ENCODE results near the gene GRIK3. TPM values are rescaled to one million over a fixed set of nuclear protein-coding genes. Genes with fewer than 3 reads are reported as not detected.

GRIK3 gene
- total and polyA plus RNA-seq, 4 donors = 0.68 to 1.6 TPM; not detected in 2

DNA sequence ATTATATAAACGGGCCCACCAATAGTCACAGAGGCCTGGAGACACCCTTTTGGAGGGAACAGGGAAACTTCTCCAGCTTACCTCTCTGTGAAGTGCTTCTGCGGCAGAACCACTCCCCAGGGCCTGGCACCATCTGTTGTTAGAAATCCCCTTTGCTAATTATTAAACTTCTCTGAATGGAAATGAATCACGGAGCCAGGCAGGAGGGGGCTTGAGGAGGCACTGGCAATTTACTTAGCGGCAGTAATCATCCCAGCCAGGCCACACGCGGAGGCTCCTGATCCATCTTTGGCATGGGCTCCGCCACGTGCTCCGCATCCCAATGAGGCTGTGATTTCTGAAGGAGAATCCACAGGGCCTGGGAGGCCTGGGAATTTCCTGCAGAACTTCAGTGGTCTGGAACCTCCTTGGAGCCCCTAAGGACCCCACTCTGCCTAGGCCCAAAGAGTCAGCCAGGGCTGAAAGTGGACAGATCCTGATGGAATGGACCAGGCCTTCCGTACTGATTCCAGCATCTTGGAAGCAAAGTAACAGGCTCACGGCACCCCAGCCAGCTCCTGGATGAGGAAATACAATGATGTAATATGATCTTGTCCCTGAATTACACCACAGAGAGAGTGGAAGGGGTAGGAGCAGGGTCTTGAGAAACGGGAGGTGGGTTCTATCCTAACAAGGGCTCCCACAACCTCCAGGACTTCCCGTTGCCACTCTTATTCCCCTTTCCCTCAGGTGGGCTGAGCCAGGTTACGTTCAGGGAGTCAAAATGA lies 62.3 kb downstream of the GRIK3 start:
- H3K27ac ChIP-seq (ENCODE audit: low read depth in 1 of 2, low read length in 2 of 2) = no peak overlapping the region
- H3K36me3 ChIP-seq (ENCODE audit: control insufficient read depth in 1 of 2, insufficient read depth in 2 of 2, low read length in 1 of 2) = no peaks in the 10 kb centered on the region
- no peaks in the 10 kb centered on the region for H3K4me1 ChIP-seq (ENCODE audit: control insufficient read depth in 1 of 2, insufficient read depth in 2 of 2, low read length in 2 of 2)
- DNase-seq (no peak), ATAC-seq (ENCODE audit: low FRiP score) (no peak)
- H3K9me3 ChIP-seq (ENCODE audit: control insufficient read depth, low read length) = no peaks in the 10 kb centered on the region
- H3K27me3 ChIP-seq (ENCODE audit: control insufficient read depth in 1 of 2, insufficient read depth in 2 of 2, low read length in 1 of 2) = no peaks in the 10 kb centered on the region
- 56 to 66% methylated on average over 14 of the region's 14 CpGs for WGBS, 2 donors
- H3K4me3 ChIP-seq (ENCODE audit: low read length in 2 of 2) = no peak overlapping the region
- intact Hi-C loops (cut with DNase I) = no loop called here

DNA sequence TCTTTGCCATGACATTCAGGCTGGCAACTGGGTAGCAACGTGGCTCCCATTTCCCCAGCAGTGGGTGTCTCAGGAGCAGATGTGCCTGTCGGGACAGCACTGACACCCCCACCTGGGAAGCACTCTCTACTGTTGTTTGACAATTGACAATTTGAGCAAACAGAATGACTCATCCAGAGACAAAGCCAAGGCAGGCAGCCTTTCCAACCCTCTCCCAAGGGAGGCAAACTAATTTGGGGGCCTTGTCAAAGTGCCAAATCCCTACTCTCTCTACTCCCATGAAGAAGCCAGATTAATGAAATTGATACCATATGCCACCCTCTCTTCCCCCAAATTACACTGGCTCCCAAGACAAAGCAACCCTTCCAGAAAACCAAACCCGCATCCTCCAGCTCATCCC lies 65.6 kb downstream of the GRIK3 start:
- Histone ChIP-seq H3K27me3 (ENCODE audit: control insufficient read depth in 1 of 2, insufficient read depth in 2 of 2, low read length in 1 of 2) (no peaks in the 10 kb centered on the region), H3K36me3 (ENCODE audit: control insufficient read depth in 1 of 2, insufficient read depth in 2 of 2, low read length in 1 of 2) (no peaks in the 10 kb centered on the region), H3K9me3 (ENCODE audit: control insufficient read depth, low read length) (no peaks in the 10 kb centered on the region), H3K27ac (ENCODE audit: low read depth in 1 of 2, low read length in 2 of 2) (no peak overlapping the region), H3K4me1 (ENCODE audit: control insufficient read depth in 1 of 2, insufficient read depth in 2 of 2, low read length in 2 of 2) (no peaks in the 10 kb centered on the region), H3K4me3 (ENCODE audit: low read length in 2 of 2) (no peak overlapping the region)
- no peak for DNase-seq
- ATAC-seq (ENCODE audit: low FRiP score) = no peak
- intact Hi-C loops (cut with DNase I) = no loop called here
- 55 to 56% methylated on average over 3 of the region's 3 CpGs for WGBS, 2 donors

DNA sequence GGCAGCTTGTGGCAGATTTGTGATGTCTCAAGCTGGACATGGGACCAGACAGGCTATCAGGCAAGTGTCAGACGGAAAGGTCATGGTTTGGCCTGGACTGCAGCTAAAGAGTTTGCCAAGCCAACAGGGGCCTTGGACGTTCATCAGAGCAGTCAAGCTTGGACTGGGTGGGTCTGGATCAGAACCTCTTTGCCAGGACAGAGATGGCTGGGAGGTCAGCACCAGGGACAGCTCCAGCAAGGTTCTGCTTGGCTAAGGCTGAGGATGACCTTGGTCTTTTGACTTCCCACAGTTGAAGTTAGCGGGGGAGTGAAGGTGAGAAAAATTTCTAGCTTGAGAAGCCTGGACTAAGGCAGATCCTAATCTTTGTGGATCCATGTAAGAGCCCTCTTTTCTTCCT lies 68.1 kb downstream of the GRIK3 start:
- no peak for DNase-seq
- H3K4me3 ChIP-seq (ENCODE audit: low read length in 2 of 2) = no peak overlapping the region
- intact Hi-C loops (cut with DNase I) = no loop called here
- WGBS, 2 donors = 31 to 45% methylated on average over 3 of the region's 3 CpGs
- H3K4me1 ChIP-seq (ENCODE audit: control insufficient read depth in 1 of 2, insufficient read depth in 2 of 2, low read length in 2 of 2) = no peaks in the 10 kb centered on the region
- no peaks in the 10 kb centered on the region for H3K36me3 ChIP-seq (ENCODE audit: control insufficient read depth in 1 of 2, insufficient read depth in 2 of 2, low read length in 1 of 2)
- H3K27me3 ChIP-seq (ENCODE audit: control insufficient read depth in 1 of 2, insufficient read depth in 2 of 2, low read length in 1 of 2) = no peaks in the 10 kb centered on the region
- no peak for ATAC-seq (ENCODE audit: low FRiP score)
- H3K9me3 ChIP-seq (ENCODE audit: control insufficient read depth, low read length) = no peaks in the 10 kb centered on the region
- no peak overlapping the region for H3K27ac ChIP-seq (ENCODE audit: low read depth in 1 of 2, low read length in 2 of 2)

DNA sequence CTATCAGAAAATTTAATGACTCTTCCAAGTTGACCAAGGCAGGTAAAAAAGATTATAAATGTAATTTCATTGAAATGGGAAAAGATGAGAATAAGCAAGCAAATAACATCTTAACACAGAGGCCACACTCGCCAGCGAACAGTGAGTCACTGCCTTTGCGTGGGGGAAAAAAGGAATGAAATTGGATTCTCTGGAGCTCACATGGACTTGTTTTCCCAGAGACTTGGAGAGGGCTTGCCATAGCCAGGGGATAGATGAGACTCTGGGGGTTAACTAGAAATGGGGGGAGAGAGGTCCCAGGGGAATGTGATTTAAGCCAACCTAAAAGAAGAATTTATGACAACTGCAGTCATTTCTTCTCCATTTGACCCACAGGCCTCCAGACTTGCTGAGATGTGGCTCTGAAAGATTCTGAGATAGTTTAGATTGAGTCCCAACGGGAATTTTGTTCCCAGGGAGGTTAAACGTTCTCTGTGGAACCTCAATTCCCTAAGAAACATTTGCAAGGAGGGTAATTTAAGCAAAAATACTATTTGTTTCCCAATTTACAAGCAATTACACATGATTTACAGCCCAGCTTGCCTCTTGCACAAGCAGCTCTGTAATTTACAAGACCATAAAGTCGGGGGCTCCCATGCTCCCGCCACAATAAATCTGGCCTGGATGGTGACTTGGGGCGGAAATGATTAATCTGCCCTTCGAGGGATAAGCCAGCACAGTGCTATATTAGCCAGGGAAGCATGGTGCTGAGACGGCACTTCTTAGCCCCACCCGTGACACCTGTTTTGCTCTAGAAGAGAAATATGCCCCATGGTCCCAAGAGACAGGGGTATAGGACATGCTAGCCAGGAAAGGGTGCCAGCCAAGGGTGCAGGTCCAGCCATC lies 68.8 kb downstream of the GRIK3 start:
- ATAC-seq (ENCODE audit: low FRiP score) = no peak
- DNase-seq = no peak
- intact Hi-C loops (cut with DNase I) = no loop called here
- Histone ChIP-seq H3K4me1 (ENCODE audit: control insufficient read depth in 1 of 2, insufficient read depth in 2 of 2, low read length in 2 of 2) (no peaks in the 10 kb centered on the region), H3K27me3 (ENCODE audit: control insufficient read depth in 1 of 2, insufficient read depth in 2 of 2, low read length in 1 of 2) (no peaks in the 10 kb centered on the region), H3K27ac (ENCODE audit: low read depth in 1 of 2, low read length in 2 of 2) (no peak overlapping the region), H3K36me3 (ENCODE audit: control insufficient read depth in 1 of 2, insufficient read depth in 2 of 2, low read length in 1 of 2) (no peaks in the 10 kb centered on the region), H3K4me3 (ENCODE audit: low read length in 2 of 2) (no peak overlapping the region), H3K9me3 (ENCODE audit: control insufficient read depth, low read length) (no peaks in the 10 kb centered on the region)
- 31 to 33% methylated on average over 11 of the region's 11 CpGs for WGBS, 2 donors

DNA sequence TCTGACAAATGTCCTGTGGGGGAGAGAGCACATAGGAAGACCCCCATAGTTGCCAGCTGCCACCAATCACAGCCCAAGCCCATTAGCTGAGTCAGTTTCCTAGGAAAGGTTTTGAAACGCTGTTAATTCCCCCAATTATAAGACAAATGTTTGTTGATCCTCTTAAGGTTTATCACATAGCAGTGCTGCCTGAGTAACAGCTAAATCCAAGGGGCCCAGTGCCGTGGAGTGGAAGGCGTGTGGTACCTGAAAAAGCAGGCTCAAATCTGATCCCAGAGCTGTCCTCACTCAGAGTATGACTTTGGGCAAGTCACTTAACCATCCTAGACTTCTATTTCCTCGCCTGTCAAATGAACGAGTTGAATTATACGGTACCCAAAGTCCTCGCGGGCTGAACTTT lies 69.5 kb downstream of the GRIK3 start:
- DNase-seq = no peak
- no peaks in the 10 kb centered on the region for H3K27me3 ChIP-seq (ENCODE audit: control insufficient read depth in 1 of 2, insufficient read depth in 2 of 2, low read length in 1 of 2)
- H3K36me3 ChIP-seq (ENCODE audit: control insufficient read depth in 1 of 2, insufficient read depth in 2 of 2, low read length in 1 of 2) = no peaks in the 10 kb centered on the region
- no peaks in the 10 kb centered on the region for H3K9me3 ChIP-seq (ENCODE audit: control insufficient read depth, low read length)
- WGBS, 2 donors = 58 to 64% methylated on average over 8 of the region's 8 CpGs
- ATAC-seq (ENCODE audit: low FRiP score) = no peak
- no peak overlapping the region for H3K27ac ChIP-seq (ENCODE audit: low read depth in 1 of 2, low read length in 2 of 2)
- intact Hi-C loops (cut with DNase I) = no loop called here
- no peak overlapping the region for H3K4me3 ChIP-seq (ENCODE audit: low read length in 2 of 2)
- H3K4me1 ChIP-seq (ENCODE audit: control insufficient read depth in 1 of 2, insufficient read depth in 2 of 2, low read length in 2 of 2) = no peaks in the 10 kb centered on the region

DNA sequence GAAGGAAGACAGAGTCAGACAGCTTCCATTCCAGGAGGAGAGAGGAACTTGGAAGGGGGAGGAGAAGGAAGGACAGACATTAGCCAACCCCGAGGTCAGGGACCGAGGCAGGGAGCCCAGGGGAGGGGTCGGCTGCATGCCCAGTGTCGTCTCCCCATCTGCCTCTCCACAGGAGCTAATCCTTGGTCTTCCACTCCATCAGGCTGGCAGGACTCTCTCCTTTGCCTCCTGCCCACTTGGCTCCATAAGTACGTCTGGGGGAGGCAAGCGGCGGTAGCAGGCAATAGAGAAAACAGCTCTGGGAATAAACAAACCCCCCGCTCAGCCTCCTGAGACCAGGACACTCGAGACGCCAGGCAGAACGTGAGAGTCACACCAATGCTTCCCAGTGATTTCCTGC lies 71.3 kb downstream of the GRIK3 start:
- no peaks in the 10 kb centered on the region for H3K9me3 ChIP-seq (ENCODE audit: control insufficient read depth, low read length)
- 31 to 34% methylated on average over 11 of the region's 11 CpGs for WGBS, 2 donors
- no peaks in the 10 kb centered on the region for H3K4me1 ChIP-seq (ENCODE audit: control insufficient read depth in 1 of 2, insufficient read depth in 2 of 2, low read length in 2 of 2)
- H3K27me3 ChIP-seq (ENCODE audit: control insufficient read depth in 1 of 2, insufficient read depth in 2 of 2, low read length in 1 of 2) = no peaks in the 10 kb centered on the region
- DNase-seq (no peak), ATAC-seq (ENCODE audit: low FRiP score) (no peak)
- no peak overlapping the region for H3K4me3 ChIP-seq (ENCODE audit: low read length in 2 of 2)
- no peaks in the 10 kb centered on the region for H3K36me3 ChIP-seq (ENCODE audit: control insufficient read depth in 1 of 2, insufficient read depth in 2 of 2, low read length in 1 of 2)
- H3K27ac ChIP-seq (ENCODE audit: low read depth in 1 of 2, low read length in 2 of 2) = no peak overlapping the region
- intact Hi-C loops (cut with DNase I) = no loop called here

DNA sequence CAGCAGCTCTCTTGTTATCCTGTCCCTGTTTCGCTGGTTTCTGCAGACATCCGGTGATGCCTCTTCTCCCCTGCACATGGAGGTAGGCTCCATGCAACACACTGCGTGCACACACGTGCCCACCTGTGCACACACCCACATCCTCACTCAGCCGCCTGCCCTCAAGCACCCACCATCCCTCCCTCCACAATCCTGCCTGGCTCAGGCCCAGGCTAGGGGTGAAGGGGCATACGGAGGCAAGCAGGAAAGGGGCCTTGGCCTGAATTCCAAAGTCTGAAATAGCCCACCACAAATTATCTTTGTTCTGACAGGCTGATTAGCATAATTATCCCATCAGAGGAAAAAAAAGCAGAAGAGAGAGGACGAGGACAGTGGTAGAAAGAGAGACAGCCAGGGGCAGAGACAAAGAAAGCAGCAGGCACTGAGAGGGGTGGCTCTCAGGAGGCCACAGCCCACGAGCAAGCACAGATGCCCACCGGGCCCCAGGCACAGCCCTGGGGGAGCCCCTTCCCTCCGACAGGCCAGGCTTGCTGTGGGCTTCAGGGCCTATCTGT lies 73.2 kb downstream of the GRIK3 start:
- DNase-seq (no peak), ATAC-seq (ENCODE audit: low FRiP score) (no peak)
- no peaks in the 10 kb centered on the region for H3K9me3 ChIP-seq (ENCODE audit: control insufficient read depth, low read length)
- no peaks in the 10 kb centered on the region for H3K4me1 ChIP-seq (ENCODE audit: control insufficient read depth in 1 of 2, insufficient read depth in 2 of 2, low read length in 2 of 2)
- no peak overlapping the region for H3K4me3 ChIP-seq (ENCODE audit: low read length in 2 of 2)
- H3K36me3 ChIP-seq (ENCODE audit: control insufficient read depth in 1 of 2, insufficient read depth in 2 of 2, low read length in 1 of 2) = no peaks in the 10 kb centered on the region
- H3K27ac ChIP-seq (ENCODE audit: low read depth in 1 of 2, low read length in 2 of 2) = no peak overlapping the region
- WGBS, 2 donors = 49 to 50% methylated on average over 10 of the region's 10 CpGs
- no peaks in the 10 kb centered on the region for H3K27me3 ChIP-seq (ENCODE audit: control insufficient read depth in 1 of 2, insufficient read depth in 2 of 2, low read length in 1 of 2)
- intact Hi-C loops (cut with DNase I) = no loop called here

DNA sequence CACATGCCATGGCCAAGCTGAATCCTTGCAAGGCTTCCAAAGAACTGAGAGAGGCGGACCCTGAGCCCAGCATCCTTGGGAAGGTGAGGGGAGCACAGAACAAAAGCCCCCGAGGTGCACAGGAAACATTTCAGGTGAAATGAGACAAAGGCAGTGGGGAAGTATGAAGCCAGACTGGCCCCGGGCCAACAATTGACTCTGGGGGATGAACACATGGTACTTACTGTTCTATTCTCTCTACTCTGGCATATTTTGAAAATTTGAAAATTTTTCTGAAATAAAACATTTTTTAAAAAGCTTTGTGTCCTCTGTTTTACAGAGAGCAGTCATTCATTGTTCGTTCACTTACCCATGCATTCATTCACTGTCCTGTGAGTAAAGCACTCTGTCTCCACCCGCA lies 77.7 kb downstream of the GRIK3 start:
- ATAC-seq (ENCODE audit: low FRiP score) = no peak
- H3K9me3 ChIP-seq (ENCODE audit: control insufficient read depth, low read length) = no peaks in the 10 kb centered on the region
- H3K27me3 ChIP-seq (ENCODE audit: control insufficient read depth in 1 of 2, insufficient read depth in 2 of 2, low read length in 1 of 2) = no peaks in the 10 kb centered on the region
- no peak overlapping the region for H3K4me3 ChIP-seq (ENCODE audit: low read length in 2 of 2)
- 72 to 73% methylated on average over 5 of the region's 5 CpGs for WGBS, 2 donors
- no peak overlapping the region for H3K27ac ChIP-seq (ENCODE audit: low read depth in 1 of 2, low read length in 2 of 2)
- DNase-seq = no peak
- intact Hi-C loops (cut with DNase I) = no loop called here
- H3K4me1 ChIP-seq (ENCODE audit: control insufficient read depth in 1 of 2, insufficient read depth in 2 of 2, low read length in 2 of 2) = no peaks in the 10 kb centered on the region
- no peaks in the 10 kb centered on the region for H3K36me3 ChIP-seq (ENCODE audit: control insufficient read depth in 1 of 2, insufficient read depth in 2 of 2, low read length in 1 of 2)
